DND-41 (cell line): ENCODE measurements around the gene OR6C68.
"Not testable (repeated sequence)": the region's sequence is repeated elsewhere in the genome, so short reads cannot be mapped to it uniquely, and the experiment has no call there.

Experiments used
- CTCF ChIP-seq: IDR thresholded peaks from 2 replicates; pipeline ENCODE4 v1.5.1; 2012; ENCODE audit warnings: borderline replicate concordance, low read length, moderate library complexity, mild to moderate bottlenecking; ENCODE audit not compliant: poor library complexity, severe bottlenecking; ENCODE audit errors: extremely low read depth
- EZH2 ChIP-seq: IDR thresholded peaks from 3 replicates; pipeline ENCODE4 v1.6.1; 2012; ENCODE audit warnings: borderline replicate concordance, low read depth, mild to moderate bottlenecking, moderate library complexity, low read length, inconsistent platforms; ENCODE audit not compliant: severe bottlenecking

DNA sequence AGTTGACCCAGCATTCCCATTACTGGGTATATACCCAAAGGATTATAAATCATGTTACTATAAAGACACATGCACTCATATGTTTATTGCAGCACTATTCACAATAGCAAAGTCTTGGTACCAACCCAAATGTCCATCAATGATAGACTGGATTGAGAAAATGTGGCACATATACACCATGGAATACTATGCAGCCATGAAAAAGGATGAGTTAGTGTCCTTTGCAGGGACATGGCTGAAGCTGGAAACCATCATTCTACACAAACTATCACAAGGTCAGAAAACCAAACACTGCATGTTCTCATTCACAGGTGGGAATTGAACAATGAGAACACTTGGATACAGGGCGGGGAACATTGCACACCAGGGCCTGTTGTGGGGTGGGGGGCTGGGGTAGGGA lies 27.3 kb upstream of the OR6C68 start:
- not testable (repeated sequence) for TF ChIP-seq CTCF, EZH2
